Stimulated activated CD4-positive, alpha-beta T cell treated with anti-CD3 and anti-CD28 coated beads, TNF-alpha, amount 100 ng/mL, for 48 hours (primary cell): ENCODE data around the gene NRCAM.

Experiments used
- DNase-seq, 3 donors: peaks; one replicate each; pipeline ENCODE4 v3.0.0-alpha.2; 2020; ENCODE audit warnings: low read depth in 3 of 3

The NRCAM gene

GRCh38 chr7:108424013-108424412 lies 32.2 kb downstream of the NRCAM start:
- no peak for DNase-seq

GRCh38 chr7:108423089-108423989 lies 32.9 kb downstream of the NRCAM start:
- DNase-seq: no peak

GRCh38 chr7:108421720-108422331 lies 34.4 kb downstream of the NRCAM start:
- no peak for DNase-seq

GRCh38 chr7:108419961-108420908 lies 36.0 kb downstream of the NRCAM start:
- DNase-seq: no peak

- DNase-seq: no peak
Measured at GRCh38 chr7:108418946-108419345, 37.3 kb downstream of the NRCAM start.

GRCh38 chr7:108417926-108418325 lies 38.3 kb downstream of the NRCAM start:
- no peak for DNase-seq

GRCh38 chr7:108417144-108417543 lies 39.1 kb downstream of the NRCAM start:
- no peak for DNase-seq

GRCh38 chr7:108415821-108416536 lies 40.3 kb downstream of the NRCAM start:
- peak in 1 of 3 donors; percentile 3 for DNase-seq

GRCh38 chr7:108415084-108415483 lies 41.2 kb downstream of the NRCAM start:
- no peak for DNase-seq

- no peak for DNase-seq
Measured at GRCh38 chr7:108413782-108414492, 42.3 kb downstream of the NRCAM start.

GRCh38 chr7:108413337-108413736 lies 42.9 kb downstream of the NRCAM start:
- no peak for DNase-seq

- DNase-seq: no peak
Measured at GRCh38 chr7:108409146-108409545, 47.1 kb downstream of the NRCAM start.

GRCh38 chr7:108408296-108408991 lies 47.8 kb downstream of the NRCAM start:
- DNase-seq: no peak

- DNase-seq: no peak
Measured at GRCh38 chr7:108407676-108408075, 48.6 kb downstream of the NRCAM start.

GRCh38 chr7:108406222-108406890 lies 49.9 kb downstream of the NRCAM start:
- DNase-seq: no peak

- no peak for DNase-seq
Measured at GRCh38 chr7:108404509-108405420, 51.5 kb downstream of the NRCAM start.

- DNase-seq: no peak
Measured at GRCh38 chr7:108403597-108404217, 52.5 kb downstream of the NRCAM start.

- no peak for DNase-seq
Measured at GRCh38 chr7:108402865-108403264, 53.4 kb downstream of the NRCAM start.
